Transverse colon (tissue), 3 donors: ENCODE results near the gene CLDN19.

Source experiments
- CTCF ChIP-seq, 5 experiments: fragments of 200-600 bp in 3 of 5; fragments of 450-650 bp in 2 of 5; sonication (generic) in 3 of 5; IDR thresholded peaks; 1 replicate in 2 of 5; 2 replicates in 3 of 5; pipeline ENCODE4 v1.5.1; 2016 to 2017; ENCODE audit warnings: antibody characterized with exemption in 5 of 5, inconsistent platforms in 3 of 5, mild to moderate bottlenecking in 2 of 5, moderate library complexity in 1 of 5
- POLR2A ChIP-seq: fragments of 450-650 bp; IDR thresholded peaks from one replicate; pipeline ENCODE4 v1.6.1; 2016; ENCODE audit warnings: antibody characterized with exemption, mild to moderate bottlenecking, moderate library complexity

DNA sequence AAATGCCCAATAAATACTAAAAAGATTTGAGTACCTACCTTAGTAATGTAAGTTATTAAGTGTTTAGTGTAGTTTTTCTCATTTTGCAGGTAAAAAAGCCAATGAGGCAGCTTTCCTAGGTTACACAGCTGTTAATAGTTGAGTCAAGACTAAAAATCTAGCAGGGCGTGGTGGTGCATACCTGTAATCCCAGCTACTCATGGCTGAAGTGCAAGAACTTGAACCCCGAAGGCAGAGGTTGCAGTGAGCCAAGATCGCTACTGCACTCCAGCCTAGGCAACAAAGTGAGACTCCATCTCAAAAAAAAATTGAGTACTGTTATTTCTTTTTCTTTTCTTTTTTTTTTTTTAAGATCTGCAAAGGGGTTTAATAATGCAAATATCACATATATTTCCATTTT lies 50.1 kb downstream of the CLDN19 start:
- TF ChIP-seq POLR2A (no peak), CTCF (IDR thresholded peaks at IDR 0.05) (no peak)
